Measurements from ENCODE around the gene VMAC. TPM values are rescaled to one million over a fixed set of nuclear protein-coding genes. Genes with fewer than 3 reads are reported as not detected.

Gene VMAC
- total RNA-seq, 2 experiments from 2014 or later, result 1.7 to 1.9 TPM

- POLR2A ChIA-PET, result no interaction called here
- CTCF ChIA-PET, result interaction anchor here (1.2 kb wide), 1 partner anchor 10 kb away, joined by 4 read pairs; no protein-coding TSS in a partner anchor
Measured at GRCh38 chr19:5958074-5958850, 53.6 kb downstream of the VMAC start.

GRCh38 chr19:5958851-5959122 lies 54.1 kb downstream of the VMAC start:
- POLR2A ChIA-PET, result no interaction called here

GRCh38 chr19:5959260-5960004 lies 54.8 kb downstream of the VMAC start:
- ChIA-PET POLR2A (no interaction called here), CTCF (interaction anchor here (0.7 to 1.6 kb wide), 2 partner anchors 8 to 11 kb away, joined by 3 to 4 read pairs; no protein-coding TSS in a partner anchor)

More at GRCh38 chr19:5958851-5959122, 54.1 kb downstream of the VMAC start:
- CTCF ChIA-PET, result no interaction called here

Other genes starting within 250 kb of the VMAC start
- gene MICOS13, start 224.4 kb upstream of the VMAC start, total RNA-seq, result 10 to 100 TPM; 54.6 to 62.1 TPM
- gene HSD11B1L, start 223.8 kb upstream of the VMAC start, total RNA-seq, result 1 to 10 TPM; 1.8 to 2.2 TPM
- gene RPL36, start 214.6 kb upstream of the VMAC start, total RNA-seq, result 1,000 to 10,000 TPM; 1,455 to 1,458 TPM
- gene LONP1, start 184.7 kb upstream of the VMAC start, total RNA-seq, result 100 to 1,000 TPM; 284 to 290 TPM
- not detected for gene CATSPERD, start 184.2 kb upstream of the VMAC start, total RNA-seq
- 1 to 10 TPM; 8.5 to 9.9 TPM for gene PRR22, start 120.1 kb upstream of the VMAC start, total RNA-seq
- 10 to 100 TPM; 85.1 to 94.6 TPM for gene DUS3L, start 113.7 kb upstream of the VMAC start, total RNA-seq
- gene NRTN, start 99.8 kb upstream of the VMAC start, total RNA-seq, result under 1 TPM in 1 of 2 experiments, not detected in 1; 0.25 TPM
- not detected for gene FUT6, start 65.2 kb upstream of the VMAC start, total RNA-seq
- gene FUT3, start 53.4 kb upstream of the VMAC start, total RNA-seq, result not detected
- gene FUT5, start 34.3 kb upstream of the VMAC start, total RNA-seq, result not detected
- 100 to 1,000 TPM; 238 to 252 TPM for gene NDUFA11, start 1.1 kb upstream of the VMAC start, total RNA-seq
- gene CAPS, start 9.4 kb downstream of the VMAC start, total RNA-seq, result 1 to 10 TPM; 1.7 to 2.2 TPM
- gene RANBP3, start 73.3 kb downstream of the VMAC start, total RNA-seq, result 100 to 1,000 TPM in 1 of 2 experiments, 10 to 100 TPM in 1; 98.8 to 104 TPM
- gene RFX2, start 205.6 kb downstream of the VMAC start, total RNA-seq, result 1 to 10 TPM; 5.4 to 5.5 TPM
- not detected for gene ACSBG2, start 230.8 kb downstream of the VMAC start, total RNA-seq

Measured in activated CD8-positive, alpha-beta memory T cell treated with anti-CD3 and anti-CD28 coated beads for 36 hours (primary cell).